Keratinocyte (primary cell): ENCODE data around the gene SPOCK3. TPM values are rescaled to one million over a fixed set of nuclear protein-coding genes. Genes with fewer than 3 reads are reported as not detected.

Experiments used
- DNase-seq: peaks from one replicate; pipeline ENCODE4 v3.0.0-alpha.2; 2011; ENCODE audit warnings: low read depth, missing footprints, low spot score
- FAIRE-seq: peaks from 2 replicates; lab custom pipeline; 2011; peaks lifted over from hg19 to GRCh38; lab: Jason Lieb, UNC
- H2AFZ ChIP-seq: 2 replicates; pipeline ENCODE4 v1.6.0; 2012; ENCODE audit warnings: low read length, control low read depth, inconsistent platforms; ENCODE audit not compliant: control insufficient read depth
- H3K27ac ChIP-seq: 2 replicates; pipeline ENCODE4 v1.5.1; 2011; ENCODE audit warnings: low read length; ENCODE audit not compliant: control insufficient read depth, insufficient read depth
- H3K27me3 ChIP-seq: 3 replicates; pipeline ENCODE4 v1.6.0; 2011; ENCODE audit warnings: low read length; ENCODE audit not compliant: control insufficient read depth, insufficient read depth; ENCODE audit errors: extremely low read depth
- H3K36me3 ChIP-seq, 2 experiments: 2 replicates in 1 of 2; 3 replicates in 1 of 2; pipeline ENCODE4 v1.5.1; 2011; ENCODE audit warnings: low read length in 2 of 2, mild to moderate bottlenecking in 1 of 2; ENCODE audit not compliant: control insufficient read depth in 2 of 2, insufficient read depth in 2 of 2; ENCODE audit errors: extremely low read depth in 1 of 2
- H3K4me1 ChIP-seq: 3 replicates; pipeline ENCODE4 v1.5.1; 2011; ENCODE audit warnings: low read length; ENCODE audit not compliant: control insufficient read depth, insufficient read depth; ENCODE audit errors: extremely low read depth
- H3K4me2 ChIP-seq: 3 replicates; pipeline ENCODE4 v1.6.0; 2011; ENCODE audit warnings: low read depth, low read length; ENCODE audit not compliant: control insufficient read depth, insufficient read depth; ENCODE audit errors: extremely low read depth
- H3K4me3 ChIP-seq, 3 experiments: fragments of 200-600 bp in 1 of 3; sonication (generic) in 1 of 3; 2 replicates in 2 of 3; 3 replicates in 1 of 3; pipeline ENCODE4 v1.5.1; 2011 to 2016; ENCODE audit warnings: low read length in 3 of 3, mild to moderate bottlenecking in 3 of 3, control low read depth in 2 of 3, inconsistent platforms in 1 of 3, low read depth in 1 of 3, mixed read lengths in 1 of 3, mixed run types in 1 of 3, moderate library complexity in 1 of 3; ENCODE audit not compliant: control insufficient read depth in 2 of 3, insufficient read depth in 2 of 3; ENCODE audit errors: extremely low read depth in 1 of 3
- H3K79me2 ChIP-seq: 2 replicates; pipeline ENCODE4 v1.6.0; 2012; ENCODE audit warnings: low read length; ENCODE audit not compliant: control insufficient read depth, insufficient read depth
- H3K9ac ChIP-seq: 3 replicates; pipeline ENCODE4 v1.6.0; 2011; ENCODE audit warnings: low read length; ENCODE audit not compliant: control insufficient read depth, insufficient read depth; ENCODE audit errors: extremely low read depth
- H3K9me1 ChIP-seq: 3 replicates; pipeline ENCODE4 v1.6.0; 2011; ENCODE audit warnings: low read length; ENCODE audit not compliant: control insufficient read depth, insufficient read depth; ENCODE audit errors: extremely low read depth
- H3K9me3 ChIP-seq: 2 replicates; pipeline ENCODE4 v1.5.1; 2012; ENCODE audit warnings: low read depth, low read length; ENCODE audit not compliant: control insufficient read depth
- H4K20me1 ChIP-seq: 3 replicates; pipeline ENCODE4 v1.6.0; 2011; ENCODE audit warnings: low read length; ENCODE audit not compliant: control insufficient read depth, insufficient read depth; ENCODE audit errors: extremely low read depth
- CTCF ChIP-seq, 3 experiments: IDR thresholded peaks in 1 of 3; conservative IDR thresholded peaks in 1 of 3; optimal IDR thresholded peaks in 1 of 3; 2 replicates in 2 of 3; 3 replicates in 1 of 3; pipeline versions ENCODE3 to v1.5.1; 2011; ENCODE audit warnings: low read length in 3 of 3, mild to moderate bottlenecking in 3 of 3, moderate library complexity in 2 of 3, control low read depth in 1 of 3, inconsistent platforms in 1 of 3; ENCODE audit not compliant: insufficient read depth in 2 of 3; ENCODE audit errors: extremely low read depth in 1 of 3
- EZH2 ChIP-seq: IDR thresholded peaks from one replicate; pipeline ENCODE4 v1.6.1; 2012; ENCODE audit warnings: inconsistent platforms, mild to moderate bottlenecking, low read length, moderate library complexity
- dilution Hi-C: fragments of 300-500 bp; cut with MboI; formaldehyde crosslinking; loops from one replicate; pipeline ENCODE4 v1.7.0; 2020; ENCODE audit warnings: low sequenced_read_pairs; ENCODE audit not compliant: extremely low pct_ligation_motif_present
- polyA plus RNA-seq, 5 experiments: library from polyadenylated mRNA; depleted of rRNA in 3 of 5; stranded (reverse) in 3 of 5; stranded (forward) in 1 of 5; unstranded in 1 of 5; fragments of >200 nt; gene quantifications; 1 replicate in 1 of 5; 2 replicates in 3 of 5; 3 replicates in 1 of 5; pipeline versions ENCODE4 v1.2.1 to v1.2.3, GENCODE V29; 2011 to 2012; ENCODE audit warnings: missing spikeins in 2 of 5, low read depth in 1 of 5, low replicate concordance in 1 of 5

Gene SPOCK3
- polyA plus RNA-seq, 1 donor (not counting 4 experiments of a cell fraction or from before 2014, with no cell fraction given), result not detected

- no peak for FAIRE-seq
- H4K20me1 ChIP-seq, result no peaks in the 10 kb centered on the region
- TF ChIP-seq CTCF (optimal IDR thresholded peaks at IDR 0.05 in 1 of 3, IDR thresholded peaks at IDR 0.05 in 1 of 3, conservative IDR thresholded peaks at IDR 0.05 in 1 of 3; ENCODE audit: extremely low read depth in 1 of 3, insufficient read depth in 2 of 3, low read length in 3 of 3) (no peak), EZH2 (no peak)
Measured at GRCh38 chr4:166823848-166824247, 410.4 kb downstream of the SPOCK3 start.

GRCh38 chr4:166823126-166823525 is 411.2 kb downstream of the SPOCK3 start:
- Histone ChIP-seq H4K20me1 (no peaks in the 10 kb centered on the region), H3K4me3 (no peak overlapping the region), H3K79me2 (no peaks in the 10 kb centered on the region), H3K9me1 (no peaks in the 10 kb centered on the region), H3K4me1 (no peaks in the 10 kb centered on the region), H3K36me3 (no peaks in the 10 kb centered on the region), H3K27me3 (no peaks in the 10 kb centered on the region), H3K9me3 (no peaks in the 10 kb centered on the region), H3K9ac (no peak overlapping the region), H3K4me2 (no peak overlapping the region), H2AFZ (no peak overlapping the region), H3K27ac (no peak overlapping the region)
- FAIRE-seq (no peak), DNase-seq (no peak)
- TF ChIP-seq CTCF (optimal IDR thresholded peaks at IDR 0.05 in 1 of 3, IDR thresholded peaks at IDR 0.05 in 1 of 3, conservative IDR thresholded peaks at IDR 0.05 in 1 of 3; ENCODE audit: extremely low read depth in 1 of 3, insufficient read depth in 2 of 3, low read length in 3 of 3) (no peak), EZH2 (no peak)
- dilution Hi-C loops, result no loop called here

More at GRCh38 chr4:166823848-166824247, 410.4 kb downstream of the SPOCK3 start:
- Histone ChIP-seq H3K9me3 (no peaks in the 10 kb centered on the region), H3K27ac (no peak overlapping the region), H3K4me1 (no peaks in the 10 kb centered on the region), H3K4me3 (no peak overlapping the region), H3K9me1 (no peaks in the 10 kb centered on the region), H3K79me2 (no peaks in the 10 kb centered on the region), H3K27me3 (no peaks in the 10 kb centered on the region), H2AFZ (no peak overlapping the region), H3K9ac (no peak overlapping the region), H3K4me2 (no peak overlapping the region), H3K36me3 (no peaks in the 10 kb centered on the region)
- no peak for DNase-seq
- dilution Hi-C loops, result no loop called here
